HCT116 (cell line): ENCODE data around the gene KMT2E. TPM values are rescaled to one million over a fixed set of nuclear protein-coding genes. Genes with fewer than 3 reads are reported as not detected.
A peak's percentile ranks its signal among the peaks of the same experiment; 100 is the strongest.

Experiments used
- ATAC-seq: fragments of 200-7000 bp; cut with Tn5 transposase; 2 replicates; pipeline ENCODE4 v1.9.1; 2020; ENCODE audit warnings: mild to moderate bottlenecking, moderate library complexity
- BruUV-seq: library from RNA; stranded (reverse); fragments of 400-500 nt; replicated peaks from 2 replicates; lab custom pipeline; 2021; lab: Mats Ljungman, UMichigan
- CTCF ChIA-PET: fragments of 300-600 bp; sonication (Branson Sonifier 250); formaldehyde crosslinking; loops from one replicate; lab custom pipeline; 2021; ENCODE audit warnings: antibody characterized with exemption; lab: Charles Lee
- POLR2A ChIA-PET: fragments of 300-600, 350-600 bp; sonication (Branson Sonifier 250); formaldehyde crosslinking; loops from one replicate; lab custom pipeline; 2021; ENCODE audit warnings: antibody characterized with exemption; lab: Charles Lee
- RAD21 ChIA-PET, 2 experiments: fragments of 300-600 bp; sonication (Branson Sonifier 250); formaldehyde crosslinking; loops; one replicate each; lab custom pipeline; 2023; ENCODE audit warnings: low total read pairs in 2 of 2; ENCODE audit not compliant: uncharacterized antibody in 2 of 2, unreplicated experiment in 2 of 2, low non-redundant PET in 1 of 2; lab: Charles Lee
- DNase-seq: peaks from one replicate; pipeline ENCODE4 v3.0.0-alpha.2; 2010; ENCODE audit warnings: low read depth, low spot score
- H2AFZ ChIP-seq: fragments of 200-600 bp; shearing (Covaris generic), sonication (generic); 2 replicates; pipeline ENCODE4 v1.6.1; 2017; ENCODE audit warnings: low read depth, mixed run types, mixed read lengths, antibody characterized with exemption, low read length; ENCODE audit not compliant: poor library complexity, severe bottlenecking
- H3K27ac ChIP-seq: 2 replicates; pipeline ENCODE4 v1.5.1; 2012; ENCODE audit warnings: low read depth, low read length
- H3K27me3 ChIP-seq: fragments of 200-600 bp; sonication (generic); 2 replicates; pipeline ENCODE4 v1.6.1; 2016; ENCODE audit warnings: mixed run types, low read length, mixed read lengths; ENCODE audit not compliant: insufficient read depth
- H3K36me3 ChIP-seq, 2 experiments: fragments of 200-500 bp in 1 of 2; fragments of 200-600 bp in 1 of 2; sonication (Bioruptor generic) in 1 of 2; sonication (generic) in 1 of 2; 2 replicates each; pipeline versions ENCODE4 v1.5.1 to v1.6.1; 2014 to 2016; ENCODE audit warnings: low read length in 2 of 2, inconsistent platforms in 1 of 2, mixed read lengths in 1 of 2, mixed run types in 1 of 2; ENCODE audit not compliant: insufficient read depth in 2 of 2, control insufficient read depth in 1 of 2
- H3K4me1 ChIP-seq, 2 experiments: fragments of 200-600 bp in 1 of 2; sonication (generic) in 1 of 2; 2 replicates each; pipeline versions ENCODE4 v1.5.1 to v1.6.1; 2012 to 2017; ENCODE audit warnings: low read length in 2 of 2, inconsistent platforms in 1 of 2, mild to moderate bottlenecking in 1 of 2, mixed read lengths in 1 of 2, mixed run types in 1 of 2, moderate library complexity in 1 of 2; ENCODE audit not compliant: insufficient read depth in 2 of 2, control insufficient read depth in 1 of 2
- H3K4me2 ChIP-seq: fragments of 200-600 bp; sonication (generic); 2 replicates; pipeline ENCODE4 v1.6.1; 2017; ENCODE audit warnings: mixed run types, low read length, mixed read lengths
- H3K4me3 ChIP-seq, 2 experiments: fragments of 200-600 bp in 1 of 2; sonication (generic) in 1 of 2; replicated peaks in 1 of 2; 2 replicates each; pipeline ENCODE4 v1.5.1; 2011 to 2016; ENCODE audit warnings: low read length in 2 of 2, control low read depth in 1 of 2, low read depth in 1 of 2, mild to moderate bottlenecking in 1 of 2, mixed read lengths in 1 of 2, mixed run types in 1 of 2
- H3K79me2 ChIP-seq: fragments of 200-600 bp; sonication (generic); 2 replicates; pipeline ENCODE4 v1.6.1; 2017; ENCODE audit warnings: mild to moderate bottlenecking, mixed run types, low read length, moderate library complexity, mixed read lengths; ENCODE audit not compliant: insufficient read depth
- H3K9ac ChIP-seq: fragments of 200-600 bp; sonication (generic); 2 replicates; pipeline ENCODE4 v1.6.1; 2016; ENCODE audit warnings: low read length, mixed read lengths
- H3K9me2 ChIP-seq: fragments of 200-600 bp; sonication (generic), shearing (Covaris generic); 2 replicates; pipeline ENCODE4 v1.6.1; 2017; ENCODE audit warnings: mixed run types, mild to moderate bottlenecking, moderate library complexity; ENCODE audit not compliant: insufficient read depth
- H3K9me3 ChIP-seq, 2 experiments: fragments of 200-500 bp in 1 of 2; fragments of 200-600 bp in 1 of 2; sonication (Bioruptor generic) in 1 of 2; sonication (generic) in 1 of 2; 2 replicates each; pipeline ENCODE4 v1.6.1; 2014 to 2017; ENCODE audit warnings: low read length in 2 of 2, mixed read lengths in 2 of 2, inconsistent platforms in 1 of 2, low read depth in 1 of 2, mild to moderate bottlenecking in 1 of 2, mixed run types in 1 of 2, moderate library complexity in 1 of 2; ENCODE audit not compliant: control insufficient read depth in 1 of 2, insufficient read depth in 1 of 2
- H4K20me1 ChIP-seq: fragments of 200-600 bp; sonication (generic), shearing (Covaris generic); 2 replicates; pipeline ENCODE4 v1.6.1; 2017; ENCODE audit warnings: mixed run types, mild to moderate bottlenecking, moderate library complexity; ENCODE audit not compliant: insufficient read depth
- CBX3 ChIP-seq: IDR thresholded peaks from 2 replicates; pipeline ENCODE4 v1.6.1; 2012; ENCODE audit warnings: low read depth
- CTCF ChIP-seq, 3 experiments: fragments of 200-600 bp in 1 of 3; sonication (generic) in 1 of 3; IDR thresholded peaks in 2 of 3; conservative IDR thresholded peaks in 1 of 3; 2 replicates each; pipeline ENCODE4 v1.5.1; 2012 to 2017; ENCODE audit warnings: low read depth in 2 of 3, low read length in 2 of 3, antibody characterized with exemption in 1 of 3, borderline replicate concordance in 1 of 3, control low read depth in 1 of 3, mild to moderate bottlenecking in 1 of 3, mixed read lengths in 1 of 3, mixed run types in 1 of 3, moderate library complexity in 1 of 3; ENCODE audit not compliant: insufficient read depth in 1 of 3
- EGR1 ChIP-seq: IDR thresholded peaks from 2 replicates; pipeline ENCODE4 v1.6.1; 2012; ENCODE audit warnings: low read depth
- EZH2phosphoT487 ChIP-seq: fragments of 200-600 bp; IDR thresholded peaks from 2 replicates; pipeline ENCODE4 v1.6.1; 2018; ENCODE audit warnings: antibody characterized with exemption, borderline replicate concordance
- MAX ChIP-seq: IDR thresholded peaks from 2 replicates; pipeline ENCODE4 v1.6.1; 2012
- POLR2A ChIP-seq: IDR thresholded peaks from 2 replicates; pipeline ENCODE4 v1.7.0; 2011; ENCODE audit warnings: borderline replicate concordance; ENCODE audit not compliant: insufficient read depth, insufficient read length; ENCODE audit errors: extremely low read depth
- POLR2AphosphoS5 ChIP-seq: IDR thresholded peaks from 2 replicates; pipeline ENCODE4 v1.6.1; 2011; ENCODE audit warnings: mild to moderate bottlenecking, low read depth, low read length, moderate library complexity
- RAD21 ChIP-seq: IDR thresholded peaks from 2 replicates; pipeline ENCODE4 v1.6.1; 2012; ENCODE audit warnings: low read depth, mild to moderate bottlenecking
- REST ChIP-seq: IDR thresholded peaks from 2 replicates; pipeline ENCODE4 v1.6.1; 2012; ENCODE audit warnings: low read depth
- SIN3A ChIP-seq: IDR thresholded peaks from 2 replicates; pipeline ENCODE4 v1.6.1; 2012; ENCODE audit warnings: low read depth
- SP1 ChIP-seq: IDR thresholded peaks from 2 replicates; pipeline ENCODE4 v1.6.1; 2012; ENCODE audit warnings: low read depth
- TCF7L2 ChIP-seq: IDR thresholded peaks from 2 replicates; pipeline ENCODE4 v1.7.0; 2011; ENCODE audit warnings: borderline replicate concordance, inconsistent platforms; ENCODE audit not compliant: insufficient read depth, insufficient read length; ENCODE audit errors: extremely low read depth
- YY1 ChIP-seq: IDR thresholded peaks from 2 replicates; pipeline ENCODE4 v1.6.1; 2011; ENCODE audit warnings: low read length, low read depth, moderate library complexity, mild to moderate bottlenecking; ENCODE audit not compliant: insufficient replicate concordance; ENCODE audit errors: extremely low read depth
- ZFX ChIP-seq: fragments of 450-650 bp; IDR thresholded peaks from 2 replicates; pipeline ENCODE4 v1.6.1; 2017
- intact Hi-C: fragments of 100-400 bp; cut with micrococcal nuclease; formaldehyde crosslinking; loops from 2 replicates; pipeline ENCODE4 v1.10.0; 2022
- total RNA-seq: library from RNA; stranded (reverse); gene quantifications from one replicate; pipeline ENCODE4 v1.2.1, GENCODE V29; 2021; ENCODE audit not compliant: unreplicated experiment

The KMT2E gene
- total RNA-seq, 1 experiment from 2014 or later = 39.8 TPM

- no peaks in the 10 kb centered on the region for H3K4me1 ChIP-seq
- POLR2A ChIA-PET = no interaction called here
- H3K9me2 ChIP-seq = no peaks in the 10 kb centered on the region
- peaks cover 9% of the 10 kb centered on the region; the same call in 1 of the 2 replicates for H4K20me1 ChIP-seq
- H2AFZ ChIP-seq = no peak overlapping the region
- RAD21 ChIA-PET = no interaction called here
- peaks cover 85% of the 10 kb centered on the region for H3K79me2 ChIP-seq
- DNase-seq = no peak
- BruUV-seq = TSS peak; percentile 2
- no peak overlapping the region for H3K9ac ChIP-seq
- H3K27me3 ChIP-seq = no peaks in the 10 kb centered on the region
- no peak overlapping the region for H3K4me2 ChIP-seq
- intact Hi-C loops = no loop called here
- H3K36me3 ChIP-seq = peaks cover 9 to 13% of the 10 kb centered on the region in 2 experiments; a peak in 2 of 4 replicates
- no peaks in the 10 kb centered on the region for H3K9me3 ChIP-seq
- TF ChIP-seq TCF7L2 (no peak), ZFX (no peak)
- ATAC-seq = no peak
- H3K4me3 ChIP-seq = no peak overlapping the region
- CTCF ChIA-PET = no interaction called here
- H3K27ac ChIP-seq = no peak overlapping the region
These were observed 30.6 kb downstream of the KMT2E start for GRCh38 chr7:105044449-105045070.

- ATAC-seq = no peak
- H3K27me3 ChIP-seq = no peaks in the 10 kb centered on the region
- H3K79me2 ChIP-seq = peaks cover 79% of the 10 kb centered on the region
- no peak overlapping the region for H3K27ac ChIP-seq
- peaks cover 9 to 10% of the 10 kb centered on the region in 2 experiments; a peak in 2 of 4 replicates for H3K36me3 ChIP-seq
- RAD21 ChIA-PET = no interaction called here
- CTCF ChIA-PET = no interaction called here
- H4K20me1 ChIP-seq = no peaks in the 10 kb centered on the region; the same call in 1 of the 2 replicates
- BruUV-seq = no TSS peak
- H3K9me3 ChIP-seq = no peaks in the 10 kb centered on the region
- no peak overlapping the region for H3K4me3 ChIP-seq
- no peak for DNase-seq
- no peak overlapping the region for H3K4me2 ChIP-seq
- POLR2A ChIA-PET = no interaction called here
- no peak overlapping the region for H3K9ac ChIP-seq
- intact Hi-C loops = no loop called here
- no peaks in the 10 kb centered on the region for H3K9me2 ChIP-seq
- no peaks in the 10 kb centered on the region for H3K4me1 ChIP-seq
- H2AFZ ChIP-seq = no peak overlapping the region
- TF ChIP-seq REST = no peak
- no peak for TF ChIP-seq SP1
- no peak for TF ChIP-seq RAD21
- no peak for TF ChIP-seq YY1
- no peak for TF ChIP-seq POLR2A
- TF ChIP-seq CBX3 = no peak
- no peak for TF ChIP-seq EGR1
- TF ChIP-seq EZH2phosphoT487 = no peak
- TF ChIP-seq POLR2AphosphoS5 = no peak
- TF ChIP-seq CTCF (IDR thresholded peaks at IDR 0.05 in 2 of 3, conservative IDR thresholded peaks at IDR 0.05 in 1 of 3; ENCODE audit: borderline replicate concordance in 1 of 3, insufficient read depth in 1 of 3, low read depth in 2 of 3, low read length in 2 of 3) = no peak
- no peak for TF ChIP-seq SIN3A
- TF ChIP-seq MAX = no peak
These were observed 32.4 kb downstream of the KMT2E start for GRCh38 chr7:105046414-105046813.
